DOHH2 (cell line): Measurements from ENCODE around the gene RTTN.

ENCODE experiments used
- H3F3A ChIP-seq: fragments of 200-600 bp; sonication (generic), shearing (Covaris generic); 2 replicates; pipeline ENCODE4 v1.6.0; 2016; ENCODE audit warnings: antibody characterized with exemption, mild to moderate bottlenecking; ENCODE audit not compliant: control insufficient read depth, insufficient read depth
- H3K27ac ChIP-seq: fragments of 200-600 bp; sonication (generic); 2 replicates; pipeline ENCODE4 v1.5.1; 2014; ENCODE audit warnings: low read depth, mild to moderate bottlenecking, low read length, moderate library complexity
- H3K27me3 ChIP-seq: fragments of 200-600 bp; sonication (generic); 2 replicates; pipeline ENCODE4 v1.6.1; 2014; ENCODE audit warnings: mild to moderate bottlenecking, low read length, mixed read lengths; ENCODE audit not compliant: control insufficient read depth
- H3K36me3 ChIP-seq: fragments of 200-600 bp; sonication (generic); 2 replicates; pipeline ENCODE4 v1.6.1; 2014; ENCODE audit warnings: mild to moderate bottlenecking, low read length, moderate library complexity, mixed read lengths; ENCODE audit not compliant: control insufficient read depth
- H3K4me1 ChIP-seq: fragments of 200-600 bp; sonication (generic); 2 replicates; pipeline ENCODE4 v1.6.1; 2014; ENCODE audit warnings: mild to moderate bottlenecking, low read length, mixed read lengths; ENCODE audit not compliant: control insufficient read depth
- H3K4me2 ChIP-seq: fragments of 200-600 bp; sonication (generic); 2 replicates; pipeline ENCODE4 v1.6.0; 2014; ENCODE audit warnings: mild to moderate bottlenecking, low read length, moderate library complexity
- H3K4me3 ChIP-seq: fragments of 200-600 bp; sonication (generic); 2 replicates; pipeline ENCODE4 v1.5.1; 2014; ENCODE audit warnings: mild to moderate bottlenecking, low read length, mixed read lengths
- H3K79me2 ChIP-seq: fragments of 200-600 bp; sonication (generic); 2 replicates; pipeline ENCODE4 v1.6.1; 2014; ENCODE audit warnings: mild to moderate bottlenecking, low read length, mixed read lengths; ENCODE audit not compliant: control insufficient read depth
- H3K9me2 ChIP-seq: fragments of 200-600 bp; sonication (generic); replicated peaks from 2 replicates; pipeline ENCODE4 v1.6.1; 2014; ENCODE audit warnings: mild to moderate bottlenecking, low read length, mixed read lengths; ENCODE audit not compliant: control insufficient read depth
- H3K9me3 ChIP-seq: fragments of 200-600 bp; sonication (generic); 2 replicates; pipeline ENCODE4 v1.6.1; 2014; ENCODE audit warnings: antibody characterized with exemption, low read length, mixed read lengths; ENCODE audit not compliant: control insufficient read depth, insufficient read depth
- H4K20me1 ChIP-seq: fragments of 200-600 bp; sonication (generic); 2 replicates; pipeline ENCODE4 v1.6.0; 2014; ENCODE audit warnings: low read depth, mild to moderate bottlenecking, antibody characterized with exemption, low read length, moderate library complexity; ENCODE audit not compliant: control insufficient read depth, insufficient read depth
- CTCF ChIP-seq: fragments of 200-600 bp; sonication (generic); IDR thresholded peaks from one replicate; pipeline ENCODE4 v1.5.1; 2014; ENCODE audit warnings: antibody characterized with exemption, mild to moderate bottlenecking, low read depth, low read length; ENCODE audit not compliant: poor library complexity, severe bottlenecking
- EZH2phosphoT487 ChIP-seq: fragments of 200-600 bp; sonication (generic); IDR thresholded peaks from 2 replicates; pipeline ENCODE4 v1.6.1; 2017; ENCODE audit warnings: borderline replicate concordance, mild to moderate bottlenecking, antibody characterized with exemption, low read length, moderate library complexity, mixed read lengths

RTTN gene

GRCh38 chr18:70139138-70139537 lies 66.3 kb downstream of the RTTN start:
- H3K4me3 ChIP-seq, result no peak overlapping the region
- no peaks in the 10 kb centered on the region for H3K27me3 ChIP-seq
- no peak overlapping the region for H3K27ac ChIP-seq
- TF ChIP-seq EZH2phosphoT487, result no peak
- no peak for TF ChIP-seq CTCF
- H3K9me2 ChIP-seq, result no peaks in the 10 kb centered on the region
- H4K20me1 ChIP-seq, result no peaks in the 10 kb centered on the region
- no peak overlapping the region for H3K4me2 ChIP-seq
- H3K4me1 ChIP-seq, result no peaks in the 10 kb centered on the region
- no peaks in the 10 kb centered on the region for H3K79me2 ChIP-seq
- no peaks in the 10 kb centered on the region for H3K9me3 ChIP-seq
- peaks cover 38% of the 10 kb centered on the region for H3K36me3 ChIP-seq
- 0 out of 2 replicates have a peak, but pooled peaks cover 4% of the 10 kb centered on the region for H3F3A ChIP-seq

GRCh38 chr18:70135604-70136003 lies 69.9 kb downstream of the RTTN start:
- no peak overlapping the region for H3K4me2 ChIP-seq
- H4K20me1 ChIP-seq, result no peaks in the 10 kb centered on the region
- 0 out of 2 replicates have a peak, but pooled peaks cover 4% of the 10 kb centered on the region for H3F3A ChIP-seq
- no peaks in the 10 kb centered on the region for H3K4me1 ChIP-seq
- no peaks in the 10 kb centered on the region for H3K79me2 ChIP-seq
- peaks cover 42% of the 10 kb centered on the region for H3K36me3 ChIP-seq
- no peaks in the 10 kb centered on the region for H3K9me3 ChIP-seq
- H3K4me3 ChIP-seq, result no peak overlapping the region
- H3K27me3 ChIP-seq, result no peaks in the 10 kb centered on the region
- no peak for TF ChIP-seq CTCF
- TF ChIP-seq EZH2phosphoT487, result no peak
- no peak overlapping the region for H3K27ac ChIP-seq
- H3K9me2 ChIP-seq, result no peaks in the 10 kb centered on the region

GRCh38 chr18:70132999-70133398 lies 72.5 kb downstream of the RTTN start:
- H4K20me1 ChIP-seq, result no peaks in the 10 kb centered on the region
- no peaks in the 10 kb centered on the region for H3K4me1 ChIP-seq
- no peaks in the 10 kb centered on the region for H3K9me3 ChIP-seq
- no peak overlapping the region for H3K27ac ChIP-seq
- H3K36me3 ChIP-seq, result peaks cover 46% of the 10 kb centered on the region
- H3F3A ChIP-seq, result 0 out of 2 replicates have a peak, but pooled peaks cover 4% of the 10 kb centered on the region
- no peaks in the 10 kb centered on the region for H3K79me2 ChIP-seq
- TF ChIP-seq CTCF (no peak), EZH2phosphoT487 (no peak)
- no peak overlapping the region for H3K4me2 ChIP-seq
- no peaks in the 10 kb centered on the region for H3K9me2 ChIP-seq
- no peaks in the 10 kb centered on the region for H3K27me3 ChIP-seq
- H3K4me3 ChIP-seq, result no peak overlapping the region
